CD4-positive, alpha-beta T cell (primary cell): ENCODE measurements around the gene SNTG2. TPM values are rescaled to one million over a fixed set of nuclear protein-coding genes. Genes with fewer than 3 reads are reported as not detected.

Experiments
- ATAC-seq: fragments of 200-7000 bp; cut with Tn5 transposase; one replicate; pipeline ENCODE4 v1.10.0; 2022; ENCODE audit warnings: mild to moderate bottlenecking; ENCODE audit not compliant: poor library complexity
- CTCF ChIA-PET: fragments of 350-600 bp; sonication (Branson Sonifier 250); formaldehyde crosslinking; loops from one replicate; lab custom pipeline; 2021; ENCODE audit warnings: antibody characterized with exemption, inconsistent platforms; lab: Charles Lee
- POLR2A ChIA-PET: fragments of 350-600 bp; sonication (Branson Sonifier 250); formaldehyde crosslinking; loops from one replicate; lab custom pipeline; 2021; ENCODE audit warnings: antibody characterized with exemption, inconsistent platforms; lab: Charles Lee
- DNase-seq, 14 experiments: peaks; one replicate each; pipeline ENCODE4 v3.0.0-alpha.2; 2013 to 2020; ENCODE audit warnings: mixed read lengths in 2 of 14
- H3K27ac ChIP-seq, 2 donors: one replicate each; pipeline versions ENCODE4 v1.5.1 to v1.7.0; 2013; ENCODE audit warnings: low read length in 2 of 2, low read depth in 1 of 2, mild to moderate bottlenecking in 1 of 2
- H3K27me3 ChIP-seq, 2 experiments: 1 replicate in 1 of 2; 2 replicates in 1 of 2; pipeline versions ENCODE4 v1.6.1 to v1.7.0; 2013; ENCODE audit warnings: low read length in 2 of 2, control low read depth in 1 of 2, mild to moderate bottlenecking in 1 of 2, moderate library complexity in 1 of 2; ENCODE audit not compliant: insufficient read depth in 2 of 2, control insufficient read depth in 1 of 2
- H3K36me3 ChIP-seq: one replicate; pipeline ENCODE4 v1.6.1; 2013; ENCODE audit warnings: low read length, control low read depth; ENCODE audit not compliant: insufficient read depth
- H3K4me1 ChIP-seq: one replicate; pipeline ENCODE4 v1.6.1; 2013; ENCODE audit warnings: low read length, control low read depth; ENCODE audit not compliant: insufficient read depth
- H3K4me3 ChIP-seq: one replicate; pipeline ENCODE4 v1.5.1; 2013; ENCODE audit warnings: mild to moderate bottlenecking, low read length, moderate library complexity
- H3K9me3 ChIP-seq, 2 experiments: 1 replicate in 1 of 2; 2 replicates in 1 of 2; pipeline versions ENCODE4 v1.6.1 to v1.7.0; 2013; ENCODE audit warnings: low read length in 2 of 2, mild to moderate bottlenecking in 2 of 2, control low read depth in 1 of 2, moderate library complexity in 1 of 2; ENCODE audit not compliant: control insufficient read depth in 1 of 2, insufficient read depth in 1 of 2
- H3K27ac Mint-ChIP-seq: one replicate; pipeline ENCODE4 v1.8.0; 2020; ENCODE audit warnings: mixed read lengths
- H3K27me3 Mint-ChIP-seq: one replicate; pipeline ENCODE4 v1.8.0; 2021; ENCODE audit warnings: mixed read lengths
- H3K36me3 Mint-ChIP-seq: one replicate; pipeline ENCODE4 v1.8.0; 2021; ENCODE audit warnings: low read depth, mixed read lengths
- H3K4me1 Mint-ChIP-seq: one replicate; pipeline ENCODE4 v1.8.0; 2021; ENCODE audit warnings: low read depth, mixed read lengths
- H3K4me3 Mint-ChIP-seq: one replicate; pipeline ENCODE4 v1.8.0; 2020; ENCODE audit warnings: mild to moderate bottlenecking, mixed read lengths
- H3K9me3 Mint-ChIP-seq: one replicate; pipeline ENCODE4 v1.8.0; 2020; ENCODE audit warnings: mixed read lengths
- intact Hi-C, 2 experiments: fragments of 100-400 bp; cut with DNase I in 1 of 2; cut with micrococcal nuclease in 1 of 2; formaldehyde crosslinking; loops; one replicate each; pipeline versions ENCODE4 v1.15.1 to v1.9.0; 2023 to 2025; cut with DNase I, micrococcal nuclease
- total RNA-seq, 174 experiments: library from RNA in 2 of 174; stranded (reverse) in 2 of 174; gene quantifications; one replicate each; pipeline ENCODE4 v1.2.3 and lab custom pipeline; 2021 to 2026
- TF ChIP-seq, protein P1 (sequence below): fragments of 200-600 bp; IDR thresholded peaks from one replicate; pipeline ENCODE4 v1.8.0; 2022; ENCODE audit warnings: antibody characterized with exemption, mild to moderate bottlenecking

Gene SNTG2
- total RNA-seq, 2 experiments from 2014 or later, result 1.1 to 1.5 TPM

DNA sequence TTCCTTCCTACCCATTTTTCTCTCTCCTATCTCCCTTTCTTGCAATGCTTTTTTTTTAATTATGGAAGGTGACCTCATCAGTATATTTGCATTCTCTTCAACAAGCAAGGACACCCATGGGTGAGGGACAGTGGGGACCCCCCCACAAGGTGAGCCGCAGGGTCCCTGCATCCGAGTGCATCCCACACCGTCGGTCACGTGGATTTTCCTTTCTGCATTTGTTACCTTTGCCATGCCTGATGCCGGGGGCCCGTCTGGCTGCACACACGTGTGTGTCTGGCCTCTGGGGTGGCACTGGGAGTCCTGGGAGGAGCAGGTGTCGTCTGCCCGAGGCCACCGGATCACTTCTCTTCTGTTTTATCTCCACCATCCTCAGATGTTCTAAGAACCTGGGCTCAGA lies 30.1 kb upstream of the SNTG2 start:
- intact Hi-C loops, result no loop called here
- Mint-ChIP-seq H3K27ac (no peak overlapping the region), H3K36me3 (no peaks in the 10 kb centered on the region), H3K4me1 (no peaks in the 10 kb centered on the region), H3K9me3 (no peaks in the 10 kb centered on the region), H3K4me3 (no peak overlapping the region), H3K27me3 (peaks cover 16% of the 10 kb centered on the region)
- ChIA-PET POLR2A (no interaction called here), CTCF (no interaction called here)
- ATAC-seq (no peak), DNase-seq (no peak)
- H3K27ac ChIP-seq, result no peak overlapping the region
- no peaks in the 10 kb centered on the region for H3K27me3 ChIP-seq
- no peak overlapping the region for H3K4me3 ChIP-seq
- peaks cover 0 to 4% of the 10 kb centered on the region in 2 experiments for H3K9me3 ChIP-seq
- H3K36me3 ChIP-seq, result no peaks in the 10 kb centered on the region
- H3K4me1 ChIP-seq, result no peaks in the 10 kb centered on the region
- TF ChIP-seq, protein P1, sequence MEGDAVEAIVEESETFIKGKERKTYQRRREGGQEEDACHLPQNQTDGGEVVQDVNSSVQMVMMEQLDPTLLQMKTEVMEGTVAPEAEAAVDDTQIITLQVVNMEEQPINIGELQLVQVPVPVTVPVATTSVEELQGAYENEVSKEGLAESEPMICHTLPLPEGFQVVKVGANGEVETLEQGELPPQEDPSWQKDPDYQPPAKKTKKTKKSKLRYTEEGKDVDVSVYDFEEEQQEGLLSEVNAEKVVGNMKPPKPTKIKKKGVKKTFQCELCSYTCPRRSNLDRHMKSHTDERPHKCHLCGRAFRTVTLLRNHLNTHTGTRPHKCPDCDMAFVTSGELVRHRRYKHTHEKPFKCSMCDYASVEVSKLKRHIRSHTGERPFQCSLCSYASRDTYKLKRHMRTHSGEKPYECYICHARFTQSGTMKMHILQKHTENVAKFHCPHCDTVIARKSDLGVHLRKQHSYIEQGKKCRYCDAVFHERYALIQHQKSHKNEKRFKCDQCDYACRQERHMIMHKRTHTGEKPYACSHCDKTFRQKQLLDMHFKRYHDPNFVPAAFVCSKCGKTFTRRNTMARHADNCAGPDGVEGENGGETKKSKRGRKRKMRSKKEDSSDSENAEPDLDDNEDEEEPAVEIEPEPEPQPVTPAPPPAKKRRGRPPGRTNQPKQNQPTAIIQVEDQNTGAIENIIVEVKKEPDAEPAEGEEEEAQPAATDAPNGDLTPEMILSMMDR, result no peak

GRCh38 chr2:920999-921398 lies 29.6 kb upstream of the SNTG2 start:
- peaks cover 17% of the 10 kb centered on the region for H3K27me3 Mint-ChIP-seq
- no peaks in the 10 kb centered on the region for H3K9me3 Mint-ChIP-seq
- ChIA-PET POLR2A (no interaction called here), CTCF (no interaction called here)
- ATAC-seq, result no peak
- H3K27ac ChIP-seq, result no peak overlapping the region
- no peaks in the 10 kb centered on the region for H3K4me1 ChIP-seq
- H3K36me3 ChIP-seq, result no peaks in the 10 kb centered on the region
- no peak overlapping the region for H3K27ac Mint-ChIP-seq
- H3K36me3 Mint-ChIP-seq, result no peaks in the 10 kb centered on the region
- TF ChIP-seq, protein P1, result no peak
- H3K4me3 ChIP-seq, result no peak overlapping the region
- intact Hi-C loops, result no loop called here
- no peak for DNase-seq
- H3K4me3 Mint-ChIP-seq, result no peak overlapping the region
- no peaks in the 10 kb centered on the region for H3K4me1 Mint-ChIP-seq
- H3K9me3 ChIP-seq, result peaks cover 0 to 4% of the 10 kb centered on the region in 2 experiments
- no peaks in the 10 kb centered on the region for H3K27me3 ChIP-seq

DNA sequence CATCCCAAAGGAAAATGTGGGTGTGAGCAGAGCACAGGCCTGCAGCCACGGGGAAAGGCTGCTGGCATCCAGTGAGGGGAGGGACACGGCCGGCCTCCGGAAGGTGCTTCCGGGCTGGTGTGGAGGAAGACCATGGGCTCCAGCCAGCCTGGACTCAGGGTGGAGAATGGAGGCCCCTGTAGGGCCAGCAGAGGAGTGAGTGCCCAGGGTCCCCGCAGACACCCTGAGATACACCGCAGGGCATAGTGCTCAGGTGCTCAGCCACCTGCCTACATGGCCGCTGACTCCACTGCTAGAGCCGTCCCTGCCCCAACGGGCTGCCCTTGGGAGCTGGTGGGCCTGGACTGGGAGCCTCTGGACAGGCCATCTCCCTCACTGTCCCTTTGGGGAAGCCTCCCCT lies 28.5 kb upstream of the SNTG2 start:
- H3K9me3 ChIP-seq, result peaks cover 0 to 3% of the 10 kb centered on the region in 2 experiments
- H3K27me3 Mint-ChIP-seq, result peaks cover 12% of the 10 kb centered on the region
- DNase-seq (no peak), ATAC-seq (no peak)
- intact Hi-C loops, result no loop called here
- TF ChIP-seq, protein P1, result no peak
- no peaks in the 10 kb centered on the region for H3K27me3 ChIP-seq
- no peak overlapping the region for H3K4me3 Mint-ChIP-seq
- no peaks in the 10 kb centered on the region for H3K9me3 Mint-ChIP-seq
- no peaks in the 10 kb centered on the region for H3K4me1 ChIP-seq
- ChIA-PET POLR2A (no interaction called here), CTCF (no interaction called here)
- H3K4me1 Mint-ChIP-seq, result no peaks in the 10 kb centered on the region
- no peak overlapping the region for H3K27ac ChIP-seq
- H3K27ac Mint-ChIP-seq, result no peak overlapping the region
- no peaks in the 10 kb centered on the region for H3K36me3 ChIP-seq
- H3K36me3 Mint-ChIP-seq, result no peaks in the 10 kb centered on the region
- H3K4me3 ChIP-seq, result no peak overlapping the region
